Left colon (tissue), 2 donors: ENCODE data around the gene SMIM9. TPM values are rescaled to one million over a fixed set of nuclear protein-coding genes. Genes with fewer than 3 reads are reported as not detected.
"Not testable (repeated sequence)": the region's sequence is repeated elsewhere in the genome, so short reads cannot be mapped to it uniquely, and the experiment has no call there.

Source experiments
- ATAC-seq: fragments of 200-7000 bp; cut with Tn5 transposase; one replicate; pipeline ENCODE4 v1.9.1; 2020; ENCODE audit warnings: mild to moderate bottlenecking, moderate library complexity
- DNase-seq, 2 donors: peaks; one replicate each; pipeline ENCODE4 v3.0.0-alpha.2; 2020
- intact Hi-C, 2 donors: fragments of 100-400 bp; cut with DNase I in 1 of 2; cut with micrococcal nuclease in 1 of 2; formaldehyde crosslinking; loops; one replicate each; pipeline versions ENCODE4 v1.11.2 to v1.14.0; 2022; cut with DNase I, micrococcal nuclease
- long read RNA-seq: library from polyadenylated mRNA; unstranded; transcript quantifications from one replicate; pipeline ENCODE4 v2.0.0, GENCODE V29; 2021
- total RNA-seq, 2 donors: library from RNA; stranded (reverse); fragmentation: NEBNext Ultra II Directional; extraction: Animal tissue kit (Norgen Biotek cat#: 25700); gene quantifications; one replicate each; pipeline ENCODE4 v1.2.1, GENCODE V29; 2021
- donor health status: DM: no; HTN: no; CAD: no.
- donor health status: DM: yes; HTN: yes; CAD: no.

The SMIM9 gene
- total RNA-seq = not detected
- long read RNA-seq = 0 reads

GRCh38 chrX:154834562-154834961 is at the start of gene SMIM9:
TSS of gene SMIM9 (minus strand) at chrX:154834662. CDS start at chrX:154830856, 3,806 bp downstream.
- intact Hi-C loops = no loop called here
- ATAC-seq (no peak), DNase-seq (no peak)

- ATAC-seq, DNase-seq, intact Hi-C loops: not testable (repeated sequence)
These were observed 49.6 kb upstream of the SMIM9 start for GRCh38 chrX:154884069-154884468.

- ATAC-seq (no peak), DNase-seq (no peak)
- intact Hi-C loops = no loop called here
These were observed 38.9 kb upstream of the SMIM9 start for GRCh38 chrX:154873329-154873728.

GRCh38 chrX:154868522-154868921 is 34.1 kb upstream of the SMIM9 start:
- intact Hi-C loops, DNase-seq, ATAC-seq: not testable (repeated sequence)

- intact Hi-C loops = no loop called here
- no peak for DNase-seq
- ATAC-seq = no peak
These were observed 20.8 kb upstream of the SMIM9 start for GRCh38 chrX:154855256-154855655.

GRCh38 chrX:154850957-154851611 is 16.6 kb upstream of the SMIM9 start:
- ATAC-seq (no peak), DNase-seq (no peak)
- intact Hi-C loops = no loop called here

- ATAC-seq (peak; percentile 54), DNase-seq (no peak)
- intact Hi-C loops = no loop called here
These were observed 6.4 kb upstream of the SMIM9 start for GRCh38 chrX:154840856-154841255.

GRCh38 chrX:154836163-154836562 is 1.7 kb upstream of the SMIM9 start:
- ATAC-seq (no peak), DNase-seq (no peak)
- intact Hi-C loops = no loop called here

GRCh38 chrX:154833746-154834274 is 652 bp downstream of the SMIM9 start:
- DNase-seq = no peak
- intact Hi-C loops = no loop called here
- ATAC-seq = no peak

GRCh38 chrX:154829926-154830442 is 4.5 kb downstream of the SMIM9 start:
- ATAC-seq (no peak), DNase-seq (no peak)
- intact Hi-C loops = no loop called here

GRCh38 chrX:154829134-154829533 is 5.3 kb downstream of the SMIM9 start:
- intact Hi-C loops = no loop called here
- DNase-seq = no peak
- no peak for ATAC-seq

- no peak for DNase-seq
- intact Hi-C loops = no loop called here
- ATAC-seq = peak; percentile 94
These were observed 6.5 kb downstream of the SMIM9 start for GRCh38 chrX:154828016-154828408.

- peak; percentile 88 for ATAC-seq
- intact Hi-C loops = no loop called here
- DNase-seq = no peak
These were observed 7.1 kb downstream of the SMIM9 start for GRCh38 chrX:154827194-154828015.

GRCh38 chrX:154825586-154825985 is 8.9 kb downstream of the SMIM9 start:
- ATAC-seq, DNase-seq, intact Hi-C loops: not testable (repeated sequence)

GRCh38 chrX:154824638-154825037 is 9.8 kb downstream of the SMIM9 start:
- no peak for DNase-seq
- intact Hi-C loops = no loop called here
- ATAC-seq = no peak

- intact Hi-C loops = no loop called here
- DNase-seq (no peak), ATAC-seq (no peak)
These were observed 12.4 kb downstream of the SMIM9 start for GRCh38 chrX:154822029-154822428.

GRCh38 chrX:154821523-154821922 is 12.9 kb downstream of the SMIM9 start:
- ATAC-seq = no peak
- intact Hi-C loops = no loop called here
- no peak for DNase-seq

GRCh38 chrX:154819771-154820341 is 14.6 kb downstream of the SMIM9 start:
- intact Hi-C loops = no loop called here
- no peak for DNase-seq
- no peak for ATAC-seq

- intact Hi-C loops = no loop called here
- no peak for ATAC-seq
- no peak for DNase-seq
These were observed 15.3 kb downstream of the SMIM9 start for GRCh38 chrX:154818916-154819770.
